NCI-H128 (cell line): ENCODE measurements around the gene MYL3.
"Not testable (repeated sequence)": the region's sequence is repeated elsewhere in the genome, so short reads cannot be mapped to it uniquely, and the experiment has no call there.

Experiments used
- DNase-seq: peaks from one replicate; lab custom pipeline; 2025; ENCODE audit not compliant: unreplicated experiment; lab: John Stamatoyannopoulos, UW

Gene MYL3

DNA sequence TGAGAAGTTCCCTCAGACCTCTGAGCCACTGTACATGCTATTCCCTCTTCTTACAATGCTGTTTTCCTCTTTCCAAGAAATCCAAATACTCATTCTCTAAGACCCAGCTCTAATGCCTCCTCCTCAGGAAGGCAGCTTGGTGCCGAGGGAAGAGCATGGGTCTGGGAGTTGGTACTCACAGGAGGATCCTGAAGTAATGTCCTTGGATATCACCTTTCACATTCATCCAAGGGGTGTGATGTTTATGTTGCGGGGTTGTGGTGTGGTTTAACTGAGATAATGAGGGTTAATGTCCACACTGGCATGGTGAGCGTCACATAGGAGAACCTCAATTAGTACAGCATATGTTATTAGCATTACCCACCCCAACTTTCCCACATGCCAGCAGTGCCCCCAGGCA lies 31.9 kb downstream of the MYL3 start:
- DNase-seq = no peak

DNA sequence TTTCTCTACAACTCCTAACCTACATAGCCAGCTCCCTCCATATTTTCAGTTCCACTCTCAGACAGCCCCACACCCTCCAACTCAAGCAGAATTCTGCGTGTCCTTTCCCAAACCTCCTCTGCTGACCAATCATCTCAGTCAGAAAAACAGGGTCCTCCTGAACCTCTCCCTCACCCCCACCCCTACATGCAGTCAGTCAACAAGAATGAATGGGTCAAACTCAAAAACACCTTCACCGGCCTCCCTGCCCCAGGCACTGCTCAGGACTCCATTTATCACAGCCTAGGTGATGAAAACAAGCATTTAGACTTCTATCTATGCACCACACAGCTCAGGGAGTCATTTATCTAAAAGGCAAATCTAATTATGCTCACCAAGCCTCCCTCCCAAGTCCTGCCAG lies 32.4 kb downstream of the MYL3 start:
- no peak for DNase-seq

DNA sequence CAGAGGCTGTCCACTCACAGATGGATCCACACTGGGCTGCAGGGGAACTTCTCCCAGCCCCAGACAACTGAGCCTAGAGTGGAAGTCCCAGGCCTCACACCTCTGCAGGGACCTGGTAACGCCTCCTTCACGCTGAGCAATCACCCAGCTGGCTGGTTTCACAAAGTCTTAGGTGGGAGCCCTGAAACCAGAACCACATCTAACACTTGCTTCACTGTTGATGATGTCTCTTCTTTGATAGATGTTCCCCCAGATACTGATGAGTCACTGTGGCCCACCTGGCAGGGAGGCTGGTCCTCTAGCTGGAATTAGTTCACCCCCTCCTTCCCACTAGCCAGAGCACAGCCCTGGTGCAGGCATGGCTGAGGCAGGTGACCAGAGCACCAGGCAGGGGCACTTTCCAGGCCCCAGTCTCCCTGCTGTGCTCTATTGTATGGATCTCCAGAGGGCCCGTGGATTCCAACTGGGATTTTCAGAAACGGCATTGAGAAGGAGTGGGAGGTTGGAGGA lies 33.5 kb downstream of the MYL3 start:
- DNase-seq = no peak

DNA sequence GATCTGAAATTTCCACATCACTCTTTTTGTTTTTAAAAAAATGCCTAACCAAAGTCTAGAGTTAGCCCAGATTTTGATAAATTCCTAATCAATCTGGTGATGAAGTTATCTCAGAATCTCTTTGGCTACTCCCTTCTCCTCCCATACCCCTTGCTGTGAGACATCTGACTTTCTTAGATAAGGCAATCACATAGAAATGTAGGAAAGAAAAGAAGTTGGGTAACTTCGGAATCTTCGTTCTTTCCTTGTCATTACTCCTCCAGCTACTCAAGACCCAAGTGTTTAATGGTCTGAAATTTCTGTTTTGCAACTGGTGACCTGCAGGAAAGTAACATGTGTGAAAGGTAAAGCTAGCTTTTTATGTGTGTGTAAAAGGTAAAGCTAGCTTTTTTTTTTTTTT lies 37.8 kb downstream of the MYL3 start:
- no peak for DNase-seq

DNA sequence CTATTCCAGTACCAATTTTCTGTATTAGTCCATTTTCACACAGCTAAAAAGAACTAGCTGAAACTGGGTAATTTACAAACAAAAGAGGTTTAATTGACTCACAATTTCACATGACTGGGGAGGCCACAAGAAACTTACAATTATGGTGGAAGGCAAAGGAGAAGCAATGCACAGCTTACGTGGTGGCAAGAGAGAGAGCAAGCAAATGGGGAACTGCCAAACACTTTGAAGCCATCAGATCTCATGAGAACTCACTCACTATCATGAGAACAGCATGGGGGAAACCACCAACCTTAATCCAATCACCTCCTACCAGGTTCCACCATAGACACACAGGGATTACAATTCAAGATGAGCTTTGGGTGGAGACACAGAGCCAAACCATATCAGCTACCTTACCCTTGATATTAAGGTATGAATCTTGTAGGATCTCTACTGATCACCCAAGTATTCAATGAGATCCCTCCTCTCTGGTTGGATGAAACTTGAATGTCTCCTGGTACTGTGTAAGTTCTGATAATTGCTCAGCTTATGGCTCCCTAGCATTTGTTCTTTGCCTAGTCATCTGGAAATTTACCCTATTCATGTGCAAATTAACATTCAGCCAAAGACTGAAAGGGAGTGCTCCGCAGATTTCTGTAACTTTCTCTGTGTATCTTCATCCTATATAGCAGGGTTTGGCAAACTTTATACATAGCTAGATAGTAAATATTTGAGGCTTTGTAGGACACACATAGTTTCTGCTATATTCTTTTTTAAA lies 38.9 kb downstream of the MYL3 start:
- DNase-seq = no peak

DNA sequence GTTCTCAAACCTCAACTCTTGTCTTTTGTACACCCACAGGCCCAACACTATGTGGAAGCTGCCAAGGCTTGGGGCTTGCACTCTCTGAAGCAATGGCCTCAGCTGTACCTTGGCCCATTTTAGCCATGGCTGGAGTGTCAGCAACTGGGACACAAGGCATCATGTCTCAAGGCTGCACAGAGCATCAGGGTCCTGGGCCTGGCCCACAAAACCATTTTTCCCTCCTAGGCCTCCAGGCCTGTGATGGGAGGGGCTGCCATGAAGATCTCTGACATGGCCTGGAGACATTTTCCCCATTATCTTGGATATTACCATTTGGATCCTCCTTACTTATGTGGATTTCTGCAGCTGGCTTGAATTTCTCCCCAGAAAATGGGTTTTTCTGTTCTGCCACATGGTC lies 39.9 kb downstream of the MYL3 start:
- not testable (repeated sequence) for DNase-seq

DNA sequence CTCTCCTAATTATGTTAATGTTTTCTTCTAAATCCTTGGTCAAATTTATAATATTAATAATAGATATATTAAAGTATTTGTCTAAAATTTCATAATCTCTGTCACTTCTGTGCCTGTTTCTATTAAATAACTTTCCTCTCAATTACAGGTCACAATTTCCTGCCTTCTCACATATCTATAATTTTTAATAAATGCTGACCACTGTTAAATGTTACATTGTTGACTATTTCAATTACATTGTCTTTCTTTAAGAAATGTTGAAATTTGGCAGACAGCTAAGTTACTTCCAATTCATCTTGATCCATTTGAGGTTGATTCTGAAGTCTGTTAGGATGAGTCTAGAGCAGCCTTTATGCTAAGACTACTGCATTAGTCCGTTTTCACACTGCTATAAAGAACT lies 41.7 kb downstream of the MYL3 start:
- DNase-seq = no peak

DNA sequence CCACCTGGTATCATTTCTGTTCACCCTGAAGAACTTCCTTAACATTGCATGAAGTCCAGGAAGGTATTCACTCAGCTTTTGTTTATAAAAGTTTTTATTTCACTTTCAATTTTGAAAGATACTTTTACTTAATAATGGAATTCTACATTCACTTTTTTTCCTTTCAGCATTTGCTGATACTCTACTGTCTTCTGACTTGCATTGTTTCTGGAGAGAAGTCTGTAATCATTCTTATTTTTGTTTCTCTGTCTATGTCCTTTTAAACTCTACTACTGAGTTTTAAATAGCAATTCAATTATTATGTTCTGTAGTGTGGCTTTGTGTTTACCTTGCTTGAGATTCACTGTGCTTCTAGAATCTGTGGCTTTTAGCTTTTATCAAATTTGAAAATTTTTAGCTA lies 42.4 kb downstream of the MYL3 start:
- DNase-seq = no peak

DNA sequence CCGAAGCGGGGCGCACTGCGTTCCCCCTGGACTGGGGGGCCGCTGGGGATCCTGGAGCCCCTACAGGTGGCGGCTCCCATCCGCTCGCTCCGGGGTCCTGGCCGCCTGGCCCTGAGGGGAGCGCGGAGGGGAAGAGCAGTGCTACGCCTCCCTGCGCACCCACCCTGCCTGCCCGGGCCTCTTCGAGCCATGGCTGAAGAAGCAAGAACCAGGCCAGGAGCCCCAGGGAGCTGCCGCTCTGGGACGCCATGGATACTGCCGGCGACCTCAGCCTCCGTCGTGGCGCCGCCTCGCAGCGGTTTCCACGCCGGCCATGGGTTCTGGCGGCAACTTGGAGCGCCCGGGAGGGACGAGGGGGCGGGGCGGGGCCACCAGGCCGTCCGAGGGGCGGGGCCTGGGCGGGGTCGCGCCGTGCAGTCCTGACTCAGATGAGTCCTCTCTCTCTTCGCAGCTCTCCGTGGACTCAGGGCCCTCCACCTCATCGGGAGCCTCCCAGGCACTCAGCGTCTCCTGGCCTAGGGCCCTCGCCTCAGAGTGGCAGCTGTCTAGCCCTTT lies 50.9 kb downstream of the MYL3 start:
- no peak for DNase-seq

DNA sequence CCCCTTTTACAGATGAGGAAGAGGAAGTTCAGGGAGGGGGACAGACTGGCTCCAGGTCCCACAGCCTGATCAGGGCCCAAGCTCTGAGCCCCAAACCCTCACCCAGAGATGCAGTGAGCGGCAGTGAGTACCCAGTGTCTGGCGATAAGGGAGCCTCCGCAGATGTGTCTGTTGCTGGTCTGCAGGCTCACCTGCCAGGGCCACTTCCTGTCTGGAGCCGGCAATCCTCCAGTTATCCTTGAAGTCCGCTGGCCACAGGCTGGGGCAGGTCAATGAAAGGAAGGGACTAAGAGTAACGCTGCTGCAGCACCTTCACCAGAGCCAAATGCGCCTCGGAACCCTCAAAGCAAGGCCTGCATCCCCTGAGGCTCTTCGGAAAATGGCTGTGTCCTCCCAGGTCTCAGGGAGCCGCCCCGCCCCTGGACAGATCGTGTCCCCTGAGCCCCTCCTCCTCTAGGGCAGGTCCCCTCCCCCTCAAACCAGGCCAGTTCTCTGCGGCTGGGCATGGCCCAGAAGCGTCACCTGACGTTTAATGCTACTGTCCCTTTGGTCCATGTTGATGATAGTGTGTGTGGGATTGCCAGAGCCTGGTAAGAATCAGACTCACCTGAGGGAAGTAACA lies 51.5 kb downstream of the MYL3 start:
- DNase-seq = no peak

DNA sequence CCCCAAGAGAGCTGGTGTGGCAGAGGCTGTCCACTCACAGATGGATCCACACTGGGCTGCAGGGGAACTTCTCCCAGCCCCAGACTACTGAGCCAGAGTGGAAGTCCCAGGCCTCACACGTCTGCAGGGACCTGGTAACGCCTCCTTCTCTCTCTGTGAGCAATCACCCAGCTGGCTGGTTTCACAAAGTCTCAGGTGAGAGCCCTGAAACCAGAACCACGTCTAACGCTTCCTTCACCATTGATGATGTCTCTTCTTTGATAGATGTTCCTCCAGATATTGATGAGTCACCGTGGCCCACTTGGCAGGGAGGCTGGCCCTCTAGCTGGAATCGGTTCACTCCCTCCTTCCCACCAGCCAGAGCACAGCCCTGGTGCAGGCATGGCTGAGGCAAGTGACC lies 54.5 kb downstream of the MYL3 start:
- DNase-seq = not testable (repeated sequence)
